Spleen (tissue), 7 donors: ENCODE measurements around the gene RFX2.

Experiments
- POLR2A ChIP-seq, 3 donors: fragments of 450-650 bp; IDR thresholded peaks; one replicate each; pipeline ENCODE4 v1.5.1; 2017; ENCODE audit warnings: antibody characterized with exemption in 3 of 3, mild to moderate bottlenecking in 1 of 3
- POLR2AphosphoS5 ChIP-seq, 3 donors: sonication (generic); formaldehyde crosslinking; IDR thresholded peaks; one replicate each; pipeline ENCODE4 v1.5.1; 2017; ENCODE audit warnings: antibody characterized with exemption in 3 of 3
- TF ChIP-seq, protein P1 (sequence below), 11 experiments: fragments of 200-600 bp in 7 of 11; fragments of 450-650 bp in 4 of 11; sonication (generic) in 4 of 11; IDR thresholded peaks in 8 of 11; conservative IDR thresholded peaks in 3 of 11; 1 replicate in 7 of 11; 2 replicates in 4 of 11; pipeline versions ENCODE4 v1.4.0 to v1.8.0; 2016 to 2021; ENCODE audit warnings: antibody characterized with exemption in 11 of 11, inconsistent platforms in 4 of 11, mild to moderate bottlenecking in 1 of 11
- donor health status: DM: no; HTN: no; CAD: no; lungs with moderate emphysema.
- donor health status: DM: no; HTN: no; CAD: no.
- donor health status: DM: no; HTN: no; CAD: no.

DNA sequence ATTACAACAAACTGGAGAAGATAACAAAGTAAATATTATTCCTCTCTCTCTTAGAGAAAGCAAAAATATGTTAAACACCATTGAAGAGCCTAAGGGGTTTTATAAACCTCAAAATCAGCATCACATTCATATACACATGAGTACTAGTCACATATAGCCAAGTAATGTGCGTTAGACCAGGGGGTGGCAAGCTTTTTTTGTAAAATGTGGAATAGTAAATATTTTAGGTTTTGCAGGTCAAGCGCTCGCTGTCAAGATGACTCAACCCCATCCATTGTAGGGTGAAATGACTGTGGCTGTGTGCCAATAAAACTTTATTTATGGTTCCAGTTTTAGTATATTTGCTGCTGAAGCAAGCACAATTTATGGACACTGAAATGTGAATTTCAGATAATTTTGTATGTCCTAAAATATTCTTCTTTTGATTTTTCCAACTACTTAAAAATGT, 21.7 kb downstream of the RFX2 start:
- TF ChIP-seq, protein P1, sequence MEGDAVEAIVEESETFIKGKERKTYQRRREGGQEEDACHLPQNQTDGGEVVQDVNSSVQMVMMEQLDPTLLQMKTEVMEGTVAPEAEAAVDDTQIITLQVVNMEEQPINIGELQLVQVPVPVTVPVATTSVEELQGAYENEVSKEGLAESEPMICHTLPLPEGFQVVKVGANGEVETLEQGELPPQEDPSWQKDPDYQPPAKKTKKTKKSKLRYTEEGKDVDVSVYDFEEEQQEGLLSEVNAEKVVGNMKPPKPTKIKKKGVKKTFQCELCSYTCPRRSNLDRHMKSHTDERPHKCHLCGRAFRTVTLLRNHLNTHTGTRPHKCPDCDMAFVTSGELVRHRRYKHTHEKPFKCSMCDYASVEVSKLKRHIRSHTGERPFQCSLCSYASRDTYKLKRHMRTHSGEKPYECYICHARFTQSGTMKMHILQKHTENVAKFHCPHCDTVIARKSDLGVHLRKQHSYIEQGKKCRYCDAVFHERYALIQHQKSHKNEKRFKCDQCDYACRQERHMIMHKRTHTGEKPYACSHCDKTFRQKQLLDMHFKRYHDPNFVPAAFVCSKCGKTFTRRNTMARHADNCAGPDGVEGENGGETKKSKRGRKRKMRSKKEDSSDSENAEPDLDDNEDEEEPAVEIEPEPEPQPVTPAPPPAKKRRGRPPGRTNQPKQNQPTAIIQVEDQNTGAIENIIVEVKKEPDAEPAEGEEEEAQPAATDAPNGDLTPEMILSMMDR (IDR thresholded peaks at IDR 0.05 in 8 of 11, conservative IDR thresholded peaks at IDR 0.05 in 3 of 11), result no peak
- TF ChIP-seq POLR2AphosphoS5 (IDR thresholded peaks at IDR 0.05), result no peak
- TF ChIP-seq POLR2A (IDR thresholded peaks at IDR 0.05), result no peak
